Astrocyte (in vitro differentiated cells and primary cell): Measurements from ENCODE around the gene FNDC3A.

Experiments
- CTCF ChIP-seq: IDR thresholded peaks from 2 replicates; pipeline ENCODE4 v1.5.1; 2011; ENCODE audit warnings: low read depth, mild to moderate bottlenecking, inconsistent platforms, low read length, moderate library complexity; ENCODE audit not compliant: insufficient read depth
- EZH2 ChIP-seq: IDR thresholded peaks from 2 replicates; pipeline ENCODE4 v1.6.1; 2012; ENCODE audit warnings: mild to moderate bottlenecking, low read length, inconsistent platforms; ENCODE audit not compliant: insufficient read depth

DNA sequence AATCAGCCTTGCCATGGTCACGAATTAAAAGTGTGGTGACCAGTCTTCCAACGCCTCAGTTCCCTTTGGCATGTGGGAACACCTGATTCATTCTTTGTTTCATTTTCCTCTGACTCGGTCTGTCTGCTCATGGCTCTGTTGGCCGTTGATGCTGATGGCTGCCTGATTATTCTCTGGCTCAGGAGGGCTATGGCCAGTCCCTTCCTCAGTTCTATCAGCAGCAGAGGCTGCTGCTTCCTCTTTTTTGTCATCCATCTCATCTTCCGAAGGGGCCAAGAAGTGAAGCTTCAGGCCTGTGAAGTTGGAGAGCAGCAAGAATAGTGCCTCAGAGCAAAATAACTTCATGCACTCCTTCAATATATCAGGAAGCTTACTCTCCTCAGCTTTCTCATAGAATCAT lies 235.0 kb downstream of the FNDC3A start:
- TF ChIP-seq CTCF, result no peak
- TF ChIP-seq EZH2, result no peak
